ENCODE results near the gene TXNDC5. TPM values are rescaled to one million over a fixed set of nuclear protein-coding genes. Genes with fewer than 3 reads are reported as not detected.
"Not testable (repeated sequence)": the region's sequence is repeated elsewhere in the genome, so short reads cannot be mapped to it uniquely, and the experiment has no call there.

TXNDC5 gene
- total RNA-seq, 1 donor from 2014 or later = 42.0 TPM

DNA sequence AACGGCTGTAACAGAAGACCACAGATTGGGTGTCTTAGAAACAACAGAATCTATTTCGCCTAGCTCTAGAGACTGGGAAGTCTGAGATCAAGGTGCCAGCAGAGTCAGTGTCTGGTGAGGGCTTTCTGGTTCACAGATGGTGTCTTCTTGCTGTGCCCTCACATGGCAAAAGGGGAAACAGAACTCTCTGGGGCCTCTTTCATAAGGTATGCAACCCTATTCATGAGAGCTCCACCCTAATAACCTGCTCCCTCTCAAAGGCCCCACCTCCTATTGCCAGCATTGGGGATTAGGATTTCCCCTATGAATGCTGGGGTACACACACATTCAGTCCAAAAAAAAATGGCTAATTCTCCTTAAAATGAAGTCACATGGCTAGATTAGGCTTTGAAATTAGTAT is 10.0 kb downstream of the TXNDC5 start:
- no peak for DNase-seq (ENCODE audit: missing footprints)
- ATAC-seq = no peak
- intact Hi-C loops (cut with DNase I) = no loop called here

DNA sequence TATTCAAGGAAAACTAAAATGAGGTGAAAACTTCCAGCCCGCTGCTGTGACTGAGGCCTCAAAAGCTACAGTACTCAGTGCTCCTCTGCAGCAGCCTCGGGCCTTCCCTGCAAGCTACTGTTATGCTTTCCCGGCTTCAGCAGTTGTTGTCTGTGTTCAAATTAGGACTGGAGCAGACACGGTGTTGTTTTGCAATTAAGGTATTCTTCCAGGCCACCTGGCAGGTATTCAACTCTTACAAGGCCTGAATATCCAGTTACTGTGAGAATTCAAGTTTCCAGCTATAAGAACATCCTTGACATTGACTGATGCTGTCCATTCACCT is 10.7 kb downstream of the TXNDC5 start:
- DNase-seq (ENCODE audit: missing footprints) = no peak
- no peak for ATAC-seq
- intact Hi-C loops (cut with DNase I) = no loop called here

DNA sequence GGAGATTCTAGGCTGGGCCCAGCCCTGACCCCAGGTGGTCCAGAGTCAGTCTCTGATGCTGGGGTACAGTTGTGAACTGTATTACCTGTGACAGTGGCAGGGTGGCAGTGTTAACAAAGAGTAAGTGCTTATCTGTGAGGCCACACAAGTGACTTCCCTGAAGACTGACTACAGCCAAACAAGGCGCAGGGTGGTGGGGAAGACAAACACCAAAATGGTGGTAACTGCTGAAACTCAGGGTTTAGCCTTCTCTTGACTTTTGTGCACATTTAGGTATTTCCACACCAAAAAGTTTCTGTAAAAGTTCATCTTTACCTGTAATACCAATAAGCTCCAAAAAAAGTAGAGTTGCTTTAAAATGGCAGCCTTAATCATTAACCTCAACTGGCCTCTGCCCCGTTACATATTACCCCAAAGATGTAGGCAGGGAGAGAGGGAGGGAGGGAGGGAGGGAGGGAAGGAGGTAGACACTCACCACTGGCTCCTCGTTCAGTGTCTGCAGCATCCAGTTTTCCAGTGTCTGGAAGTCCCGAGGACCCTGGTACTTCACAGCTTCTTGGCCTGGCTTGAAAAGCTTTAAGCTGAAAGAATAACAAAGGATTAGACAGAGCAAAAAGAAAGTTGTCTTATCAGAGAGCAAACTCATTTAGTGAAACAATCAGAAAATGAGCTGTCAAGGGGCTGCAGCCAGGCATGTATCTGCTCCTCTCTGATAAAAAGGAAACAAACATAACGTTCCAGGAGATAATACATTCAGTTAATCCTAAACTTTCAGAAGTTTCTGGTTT is 11.3 kb downstream of the TXNDC5 start:
- no peak for ATAC-seq
- DNase-seq (ENCODE audit: missing footprints) = no peak
- intact Hi-C loops (cut with DNase I) = no loop called here

DNA sequence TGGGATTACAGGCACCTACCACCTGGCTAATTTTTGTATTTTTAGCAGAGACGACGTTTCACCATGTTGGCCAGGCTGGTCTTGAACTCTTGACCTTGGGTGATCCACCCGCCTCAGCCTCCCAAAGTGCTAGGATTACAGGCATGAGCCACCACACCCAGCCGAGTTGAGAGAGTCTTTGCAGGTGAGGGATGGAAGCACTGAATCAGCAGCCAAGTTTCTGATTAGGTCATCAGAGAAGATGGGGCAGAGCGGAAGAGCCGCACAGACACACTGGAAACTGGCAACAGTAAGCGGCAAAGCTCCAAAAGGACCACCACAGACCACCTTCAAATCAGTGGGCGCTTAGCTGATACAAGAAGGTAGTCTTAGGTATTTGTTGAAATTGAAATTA is 12.4 kb downstream of the TXNDC5 start:
- ATAC-seq; intact Hi-C loops (cut with DNase I); DNase-seq (ENCODE audit: missing footprints): not testable (repeated sequence)

DNA sequence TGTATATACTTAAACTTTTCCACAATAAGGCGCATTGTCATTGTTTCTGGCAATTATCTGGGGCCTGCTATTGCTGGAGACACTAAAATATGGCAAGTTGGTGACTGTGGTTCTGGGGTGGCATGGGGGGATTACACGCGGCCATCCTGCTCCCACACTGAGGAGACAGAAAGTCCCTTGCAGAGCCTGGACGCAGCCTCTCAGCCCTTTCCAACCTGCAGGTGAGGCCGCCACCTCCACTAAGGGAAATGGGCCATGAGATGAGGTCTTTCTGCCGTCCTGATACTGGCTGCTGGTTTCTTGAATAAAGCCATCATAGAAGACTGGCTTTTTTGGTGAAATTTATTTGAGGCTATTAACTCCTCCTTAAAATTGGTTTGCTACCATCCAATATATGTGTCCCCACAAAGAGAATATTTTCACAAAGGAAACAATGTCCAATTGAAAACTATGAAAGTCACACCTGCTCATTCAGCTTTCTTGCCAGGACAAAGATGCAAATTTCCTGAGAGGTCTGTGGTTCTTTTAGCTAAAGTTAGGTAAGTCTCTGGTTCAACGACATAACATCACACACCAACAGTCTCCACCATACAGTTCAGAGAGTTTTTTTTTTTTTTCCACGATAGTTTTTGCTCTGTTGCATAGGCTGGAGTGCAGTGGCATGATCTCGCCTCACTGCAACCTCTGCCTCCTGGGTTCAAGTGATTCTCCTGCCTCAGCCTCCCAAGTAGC is 13.0 kb downstream of the TXNDC5 start:
- ATAC-seq = no peak
- intact Hi-C loops (cut with DNase I) = no loop called here
- DNase-seq (ENCODE audit: missing footprints) = no peak

DNA sequence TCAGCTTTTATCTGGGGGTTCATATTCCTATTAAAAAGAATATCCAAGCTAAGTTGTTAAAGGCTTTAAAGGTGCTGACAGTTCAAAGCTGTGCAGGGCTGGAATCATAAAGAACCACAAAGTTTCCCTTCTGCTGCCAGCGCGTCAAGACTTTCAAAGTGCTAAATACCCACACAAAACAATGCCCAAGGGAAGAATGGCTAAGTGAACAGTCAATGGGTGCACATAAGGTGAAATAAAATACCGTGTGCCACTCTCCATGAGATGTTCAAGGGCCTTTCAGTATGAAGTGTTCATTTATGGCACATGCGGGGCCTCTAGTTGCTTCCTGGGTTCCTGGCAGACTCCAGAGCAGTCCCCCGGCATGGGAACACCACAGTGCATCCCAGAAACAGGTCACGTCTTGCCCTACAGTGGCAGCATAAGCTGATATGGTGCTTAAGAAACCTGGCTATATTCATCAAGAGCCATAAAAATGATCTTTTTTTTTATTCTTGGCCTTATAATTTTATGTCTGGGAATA is 14.1 kb downstream of the TXNDC5 start:
- ATAC-seq = peak; percentile 49
- no peak for DNase-seq (ENCODE audit: missing footprints)
- intact Hi-C loops (cut with DNase I) = no loop called here

DNA sequence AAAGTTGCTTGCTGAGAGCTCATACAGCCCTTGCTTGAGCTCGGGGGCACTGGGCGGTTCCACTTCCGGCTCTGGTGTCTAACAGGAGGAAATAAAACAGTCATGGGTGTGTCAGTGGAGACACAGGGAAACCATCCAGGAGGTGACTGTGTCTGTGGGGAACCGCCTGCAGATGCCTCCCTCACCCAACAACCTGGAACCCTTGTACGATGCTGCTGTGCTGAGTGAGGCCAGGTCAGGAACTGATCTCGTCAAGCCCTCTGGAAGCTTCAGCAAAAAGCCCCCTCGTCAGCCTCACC is 15.5 kb downstream of the TXNDC5 start:
- no peak for DNase-seq (ENCODE audit: missing footprints)
- no peak for ATAC-seq
- intact Hi-C loops (cut with DNase I) = no loop called here

DNA sequence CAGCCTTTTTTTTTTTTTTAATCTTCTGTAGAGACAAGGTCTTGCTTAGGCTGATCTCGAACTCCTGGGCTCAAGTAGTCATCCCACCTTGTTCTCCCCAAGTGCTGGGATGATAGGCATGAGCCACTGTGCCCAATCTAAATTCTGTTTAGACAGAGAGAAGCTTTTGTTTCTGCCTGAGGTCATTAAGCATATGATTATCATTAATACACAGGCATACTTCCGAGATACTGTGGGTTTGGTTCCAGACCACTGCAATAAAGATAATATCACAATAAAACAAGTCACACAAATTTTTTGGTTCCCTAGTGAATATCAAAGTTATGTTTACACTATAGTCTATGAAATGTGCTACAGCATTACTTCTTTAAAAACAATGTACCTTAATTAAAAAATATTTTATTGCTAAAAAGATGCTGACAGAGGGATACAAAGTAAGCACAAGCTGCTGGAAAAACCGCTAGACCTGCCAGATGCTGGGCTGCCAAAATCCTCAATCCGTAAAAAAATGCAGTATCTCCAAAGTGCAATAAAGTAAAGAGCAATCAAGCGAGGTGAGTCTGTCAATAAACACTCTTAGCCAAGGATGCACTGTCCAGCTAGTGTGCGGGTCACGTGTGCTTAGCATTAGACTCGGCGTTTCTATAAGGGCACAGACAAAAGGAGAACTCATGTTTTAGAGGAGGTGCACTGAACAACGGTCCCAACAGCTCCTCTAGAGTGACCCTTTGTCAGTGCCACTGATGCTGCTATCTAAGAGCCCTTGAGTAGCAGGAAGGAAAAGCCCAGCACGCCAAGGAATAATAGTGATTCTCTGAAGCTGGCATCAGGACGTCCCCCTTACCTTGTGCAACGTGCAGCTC is 16.1 kb downstream of the TXNDC5 start:
- intact Hi-C loops (cut with DNase I) = no loop called here
- DNase-seq (ENCODE audit: missing footprints) = no peak
- ATAC-seq = no peak

DNA sequence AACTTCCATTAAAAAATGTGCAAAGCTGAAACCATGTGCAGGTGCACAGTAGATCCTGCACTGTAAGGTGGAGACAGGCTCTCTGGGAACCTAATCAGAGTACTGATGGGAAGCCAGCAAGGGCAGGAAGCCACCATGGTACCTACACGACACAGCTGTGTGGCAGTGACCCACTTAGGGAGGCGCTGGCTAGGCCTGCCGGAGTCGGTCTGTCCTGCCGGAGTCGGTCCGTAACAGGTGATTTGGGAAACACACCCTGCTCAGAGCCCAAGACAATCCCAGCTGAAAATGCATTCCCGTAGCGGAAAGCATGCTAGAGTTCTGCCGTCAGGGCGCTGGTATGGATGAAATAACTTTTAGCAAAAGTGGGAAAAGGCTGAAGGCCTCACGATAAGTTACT is 17.2 kb downstream of the TXNDC5 start:
- no peak for ATAC-seq
- intact Hi-C loops (cut with DNase I) = no loop called here

DNA sequence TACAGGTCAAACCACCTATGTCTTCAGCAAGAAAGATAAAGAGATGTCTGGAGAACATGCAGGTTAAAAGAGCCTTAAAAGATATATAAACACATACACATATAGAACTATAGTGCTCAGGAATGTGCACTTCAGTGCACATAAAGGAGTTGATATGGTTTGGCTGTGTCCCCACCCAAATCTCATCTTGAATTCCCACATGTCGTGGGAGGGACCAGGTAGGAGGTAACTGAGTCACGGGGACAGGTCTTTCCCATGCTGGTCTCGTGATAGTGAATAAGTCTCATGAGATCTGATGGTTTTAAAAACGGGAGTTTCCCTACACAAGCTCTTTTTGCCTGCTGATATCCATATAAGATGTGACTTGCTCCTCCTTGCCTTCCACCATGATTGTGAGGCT is 18.2 kb downstream of the TXNDC5 start:
- ATAC-seq; DNase-seq (ENCODE audit: missing footprints); intact Hi-C loops (cut with DNase I): not testable (repeated sequence)

More for the DNA sequence above, 17.2 kb downstream of the TXNDC5 start:
- no peak for DNase-seq (ENCODE audit: missing footprints)

DNA sequence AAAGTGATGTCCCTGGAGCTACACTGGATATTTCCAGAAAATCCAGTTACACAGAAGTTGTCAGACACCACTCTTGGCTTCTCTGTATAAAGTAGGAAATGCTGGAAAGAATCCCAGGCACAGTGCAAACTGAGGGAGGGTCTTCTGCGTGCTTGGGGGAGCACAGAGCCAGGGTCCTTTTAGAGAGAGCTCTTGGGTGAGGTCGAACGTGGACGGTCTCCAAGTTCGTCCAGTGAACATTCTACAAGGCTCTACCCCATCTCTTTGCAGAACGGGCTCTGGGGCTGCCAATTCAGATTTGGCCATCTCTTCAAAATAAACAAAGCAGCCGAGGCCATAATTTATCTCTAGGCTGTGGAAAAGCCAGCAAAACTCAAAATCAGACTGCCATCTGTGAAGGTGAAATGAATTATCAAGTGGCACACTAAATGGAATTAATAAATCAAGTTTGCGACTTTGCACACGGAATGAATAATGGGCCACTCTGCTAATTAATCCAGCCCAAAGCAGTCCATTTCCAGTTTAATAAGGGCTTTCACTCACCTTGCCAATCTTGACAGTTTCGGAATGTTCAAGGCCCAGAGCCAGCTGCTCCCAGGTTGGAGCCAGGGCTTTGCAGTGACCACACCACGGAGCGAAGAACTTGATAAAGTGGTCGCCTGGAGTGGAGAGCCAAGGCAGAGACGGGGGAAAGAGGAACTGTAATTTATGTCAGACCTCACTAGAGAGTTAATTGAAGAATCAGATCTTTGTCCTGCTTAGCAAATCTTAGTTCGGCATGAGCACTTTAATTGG is 19.3 kb downstream of the TXNDC5 start:
- ATAC-seq (peak; percentile 70), DNase-seq (ENCODE audit: missing footprints) (no peak)
- intact Hi-C loops (cut with DNase I) = no loop called here

DNA sequence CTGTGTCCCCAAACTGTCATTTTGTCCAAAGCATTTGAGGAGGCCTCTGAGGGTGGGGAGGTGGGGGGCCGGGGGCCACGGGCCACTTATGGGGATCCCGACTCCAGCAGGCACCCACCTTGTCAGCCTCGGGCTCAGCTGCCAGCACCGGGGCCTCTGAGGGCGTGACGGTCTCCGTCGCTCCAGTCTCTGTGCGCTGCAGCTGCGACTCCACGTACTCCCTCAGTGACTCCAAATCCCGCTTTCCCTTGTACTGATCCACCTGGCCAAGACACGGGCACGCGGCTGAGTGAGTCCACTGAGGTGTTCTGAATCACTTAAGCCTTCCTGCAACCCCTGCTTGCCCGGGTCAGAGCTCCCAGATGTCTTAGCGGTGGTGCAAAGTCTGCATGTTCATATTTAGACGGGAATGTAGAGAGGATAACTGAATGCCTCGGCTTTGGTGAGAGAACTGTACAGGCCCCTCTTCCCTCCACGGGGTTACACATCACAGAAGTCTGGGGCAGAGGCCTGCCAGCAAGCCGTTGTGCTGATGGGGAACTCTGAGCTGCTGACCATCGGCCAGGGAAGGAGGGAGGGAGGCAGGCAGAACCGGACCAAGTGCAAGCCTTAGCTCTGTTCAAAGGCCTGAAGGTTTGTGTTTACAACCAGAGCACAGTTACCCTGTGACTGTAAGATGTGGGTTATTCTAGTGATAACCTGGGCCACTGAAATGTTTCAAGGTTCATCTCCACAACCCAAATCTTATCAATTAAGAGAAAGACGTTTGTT is 21.8 kb downstream of the TXNDC5 start:
- DNase-seq (ENCODE audit: missing footprints) = no peak
- intact Hi-C loops (cut with DNase I) = no loop called here
- no peak for ATAC-seq

DNA sequence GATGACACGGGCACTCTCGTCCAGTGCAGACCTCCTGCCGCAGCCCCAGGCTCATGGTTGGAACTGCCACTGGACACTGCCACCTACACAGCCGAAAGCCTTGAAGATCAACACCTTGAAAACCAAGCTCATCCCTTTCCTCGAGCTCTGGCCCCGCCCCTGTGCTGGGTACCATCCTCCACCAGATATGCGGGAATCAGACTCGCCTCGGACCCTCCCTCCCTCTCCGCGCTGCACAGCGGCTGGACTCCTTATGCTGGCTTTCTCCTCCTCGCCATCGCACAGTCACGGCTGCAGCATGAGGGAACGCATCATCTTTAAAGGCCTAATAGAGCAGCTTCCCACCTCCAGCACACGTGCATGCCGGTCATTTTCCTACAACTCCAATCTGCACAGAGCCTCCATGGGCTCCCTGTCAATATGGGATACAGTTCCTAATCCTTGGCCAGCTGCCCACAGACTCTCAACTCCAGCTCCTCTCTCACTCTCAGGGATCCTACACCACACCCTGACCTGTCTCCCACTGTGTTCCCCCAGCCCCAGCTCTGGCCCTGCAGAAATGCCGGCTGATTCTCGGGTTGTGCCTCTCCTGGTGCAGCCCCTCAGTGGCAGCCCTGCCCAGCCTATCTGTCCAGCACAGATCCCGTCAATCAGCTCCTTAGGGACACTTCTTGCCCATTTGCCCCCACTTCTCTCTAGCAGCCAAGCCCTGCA is 23.2 kb downstream of the TXNDC5 start:
- intact Hi-C loops (cut with DNase I) = no loop called here
- no peak for ATAC-seq
- DNase-seq (ENCODE audit: missing footprints) = no peak

DNA sequence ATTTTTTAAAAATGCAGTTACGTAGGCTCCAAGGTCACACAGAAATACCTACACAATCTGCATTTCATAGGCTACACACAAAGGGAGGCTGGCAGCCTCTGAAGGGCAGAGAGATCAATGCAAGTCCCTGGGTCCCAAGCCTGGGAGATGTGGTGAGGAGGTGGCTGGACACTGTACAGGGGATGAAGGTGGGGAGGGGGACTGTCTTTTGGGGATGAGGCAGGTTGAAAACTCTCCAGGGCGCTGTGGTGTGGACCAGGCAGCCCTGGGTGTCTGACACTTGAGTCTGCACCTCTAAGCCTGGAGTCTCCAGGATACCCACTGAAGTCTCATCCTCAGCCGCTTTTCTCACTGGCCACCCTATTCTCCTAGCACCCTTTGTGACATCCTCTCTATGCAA is 24.5 kb downstream of the TXNDC5 start:
- intact Hi-C loops (cut with DNase I) = no loop called here
- DNase-seq (ENCODE audit: missing footprints) (no peak), ATAC-seq (no peak)

DNA sequence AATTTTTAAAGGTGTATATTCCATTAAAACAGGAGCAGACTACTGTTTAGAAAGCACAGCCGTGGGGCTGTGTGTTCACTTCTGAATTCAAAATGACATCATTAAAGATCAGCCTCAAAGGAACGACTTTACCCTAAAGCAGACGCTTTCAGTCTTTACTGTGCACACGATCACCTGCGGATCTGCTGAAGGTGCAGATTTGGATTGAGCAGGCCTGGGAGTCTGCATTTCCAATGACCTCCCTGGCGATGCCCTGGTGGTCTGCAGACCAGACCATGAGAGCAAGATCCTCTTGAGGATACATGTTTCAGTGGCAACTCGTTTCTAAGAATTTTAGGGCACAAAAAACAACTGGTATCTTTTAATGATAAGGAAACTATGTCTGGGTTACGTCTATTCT is 27.2 kb downstream of the TXNDC5 start:
- DNase-seq (ENCODE audit: missing footprints) (no peak), ATAC-seq (no peak)
- intact Hi-C loops (cut with DNase I) = no loop called here

DNA sequence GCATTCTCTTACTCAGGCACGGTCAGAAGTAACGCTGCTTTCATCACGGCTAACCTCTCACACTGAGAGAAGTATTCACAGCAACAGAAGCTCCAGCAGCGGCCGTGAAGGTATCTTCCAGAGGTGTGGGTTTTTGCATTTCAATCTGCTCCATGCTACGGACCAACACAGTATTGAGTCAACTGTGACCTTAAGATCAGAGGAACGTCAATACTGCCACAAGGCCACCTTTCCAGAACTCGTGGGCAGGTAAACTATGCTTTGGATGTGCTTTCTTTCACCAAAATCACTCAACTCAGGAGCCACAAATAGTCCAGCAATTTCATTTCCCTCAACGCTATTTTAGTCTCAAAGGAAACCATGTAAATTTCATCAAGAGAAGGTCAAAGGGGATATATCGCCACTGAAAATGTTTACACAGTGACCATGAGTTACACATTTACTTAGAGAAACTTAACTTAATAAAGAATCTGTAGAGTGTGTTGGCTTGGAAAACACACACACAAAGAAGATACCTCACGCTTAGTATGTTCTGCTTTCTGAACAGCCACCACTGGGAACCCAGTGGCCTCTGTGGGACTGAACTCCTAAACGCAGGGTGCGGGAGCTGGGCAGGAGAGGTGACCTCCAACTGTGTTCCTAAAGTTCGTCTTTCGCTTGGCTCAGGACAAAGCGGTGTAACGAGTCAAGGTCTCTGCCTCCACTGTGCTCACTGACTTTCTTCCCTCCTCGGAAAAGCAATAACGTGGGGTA is 27.9 kb downstream of the TXNDC5 start:
- DNase-seq (ENCODE audit: missing footprints) (no peak), ATAC-seq (no peak)
- intact Hi-C loops (cut with DNase I) = no loop called here
